NCI-H187 (cell line): ENCODE results near the gene TTYH1.

Experiments used
- DNase-seq, 2 experiments: peaks; one replicate each; lab custom pipeline; 2025; lab: John Stamatoyannopoulos, UW

The TTYH1 gene

GRCh38 chr19:54393381-54393780, 21.9 kb upstream of the TTYH1 start:
- DNase-seq, result no peak

GRCh38 chr19:54395685-54396084, 19.6 kb upstream of the TTYH1 start:
- DNase-seq, result no peak

DNA sequence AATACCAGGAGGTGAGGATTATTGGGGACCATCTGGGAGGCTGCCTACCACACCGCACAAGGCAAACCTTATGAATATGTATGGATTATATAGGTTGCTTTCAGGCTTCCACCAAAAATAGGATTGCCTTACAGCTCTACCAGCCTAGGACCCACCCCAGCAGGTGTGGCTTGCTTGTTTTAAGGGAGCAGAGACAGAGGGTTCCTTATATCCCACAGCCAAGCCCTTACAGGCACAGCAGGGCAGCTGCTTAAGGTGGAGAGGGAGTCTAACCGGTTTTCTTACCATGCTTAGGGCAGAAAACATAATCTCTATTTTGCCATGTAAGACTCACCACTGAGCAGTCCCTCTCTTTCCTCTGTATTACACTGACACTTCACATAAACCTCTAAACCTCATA, 16.1 kb upstream of the TTYH1 start:
- DNase-seq, result no peak

DNA sequence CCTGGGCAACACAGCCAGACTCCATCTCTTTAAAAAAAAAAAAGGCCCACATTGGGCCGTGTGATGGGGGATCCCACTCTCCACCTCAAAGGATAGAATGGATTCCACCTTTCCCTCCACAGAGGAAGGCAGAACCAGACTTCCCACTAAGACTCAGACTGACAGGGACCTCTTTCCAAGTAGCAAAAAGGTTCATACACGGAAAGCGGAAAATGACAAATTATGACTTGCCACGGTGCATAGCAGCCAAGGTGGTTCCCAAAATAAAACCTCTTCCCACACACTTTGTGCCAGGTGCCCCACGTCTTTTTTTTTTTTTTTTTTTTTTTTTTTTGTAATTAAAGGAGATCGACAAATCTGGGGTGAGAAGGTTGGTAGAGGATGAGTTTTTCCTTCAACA, 14.4 kb upstream of the TTYH1 start:
- no peak for DNase-seq

DNA sequence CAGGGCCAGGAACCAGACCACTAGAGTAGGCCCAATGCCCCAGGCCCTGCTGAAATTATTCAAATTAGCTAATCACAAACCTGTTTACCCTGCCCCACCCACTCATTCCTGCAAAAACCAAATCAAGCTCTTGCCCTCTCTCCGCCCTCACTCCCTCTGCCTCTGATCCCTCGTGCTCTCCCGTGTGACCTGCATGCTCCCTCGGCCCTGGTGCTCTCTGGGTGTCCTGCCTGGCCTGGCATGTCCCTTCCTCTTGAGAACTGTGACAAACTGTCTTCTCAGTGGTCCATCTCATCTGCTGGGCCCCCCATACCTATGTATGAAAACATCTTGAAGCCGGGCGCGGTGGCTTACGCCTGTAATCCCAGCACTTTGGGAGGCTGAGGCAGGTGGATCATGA, 12.2 kb upstream of the TTYH1 start:
- DNase-seq, result no peak

- DNase-seq, result no peak
These were observed 9.6 kb upstream of the TTYH1 start for GRCh38 chr19:54405628-54406027.

GRCh38 chr19:54407780-54408179, 7.5 kb upstream of the TTYH1 start:
- DNase-seq, result no peak

DNA sequence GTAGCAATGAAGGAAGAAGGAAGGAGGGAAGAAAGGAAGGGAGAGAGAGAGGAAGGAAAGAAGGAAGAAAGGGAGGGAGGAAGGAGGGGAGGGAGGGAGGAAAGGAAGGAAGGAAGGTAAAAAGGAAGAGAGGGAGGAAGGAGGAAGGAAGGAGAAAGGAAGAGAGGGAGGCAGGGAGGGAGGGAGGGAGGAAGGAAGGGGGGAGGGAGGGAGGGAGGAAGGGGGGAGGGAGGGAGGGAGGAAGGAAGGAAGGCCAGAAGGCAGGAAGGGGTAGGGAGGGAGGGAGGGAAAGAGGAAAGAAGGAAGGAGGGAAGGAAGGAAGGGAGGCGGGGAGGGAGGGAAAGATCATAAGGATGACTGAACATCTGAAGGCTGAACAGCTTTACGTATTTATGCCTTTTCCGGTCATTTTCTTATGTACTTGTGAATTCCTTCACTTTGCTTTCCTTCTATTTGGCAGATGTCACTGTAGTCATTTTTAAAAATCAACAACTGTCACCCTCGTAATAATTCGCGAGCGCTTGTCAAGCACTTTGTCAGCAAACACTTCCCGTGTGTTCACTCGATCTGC, 6.7 kb upstream of the TTYH1 start:
- DNase-seq, result no peak

GRCh38 chr19:54411033-54411432, 4.2 kb upstream of the TTYH1 start:
- no peak for DNase-seq

DNA sequence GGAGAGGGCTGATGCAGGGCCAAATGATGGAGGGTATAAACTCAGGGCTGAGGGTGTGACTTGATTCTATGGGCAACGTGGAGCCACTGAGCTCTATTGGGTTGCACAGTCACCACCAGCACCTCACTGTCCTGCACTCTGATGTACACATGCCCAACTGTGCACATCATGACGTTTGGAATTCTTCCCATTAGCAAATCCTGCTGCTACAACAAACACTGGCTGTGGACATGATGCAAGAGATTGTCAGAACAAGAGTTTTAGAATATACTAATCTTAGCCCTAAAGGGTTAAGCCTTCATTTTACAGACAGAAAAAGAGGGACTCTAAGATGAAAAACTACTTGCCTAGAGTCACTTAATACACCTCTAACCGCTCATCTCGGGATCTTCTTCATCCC, 2.4 kb upstream of the TTYH1 start:
- no peak for DNase-seq

DNA sequence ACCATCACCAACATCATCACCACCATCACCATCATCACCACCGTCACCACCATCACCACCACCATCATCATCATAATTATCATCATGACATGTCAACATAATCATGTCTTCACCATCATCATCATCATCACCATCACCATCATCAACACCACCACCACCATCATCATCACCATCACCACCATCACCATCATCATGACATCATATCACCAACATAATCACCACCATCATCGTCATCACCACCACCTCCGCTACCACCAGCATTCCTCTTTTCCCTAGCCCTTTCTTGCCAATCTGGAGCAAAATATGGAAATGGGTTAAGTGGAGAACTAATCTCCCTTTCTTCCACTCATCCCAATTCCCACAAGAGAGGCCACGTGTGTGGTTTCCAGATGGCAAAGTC, 1.1 kb upstream of the TTYH1 start:
- DNase-seq, result no peak

DNA sequence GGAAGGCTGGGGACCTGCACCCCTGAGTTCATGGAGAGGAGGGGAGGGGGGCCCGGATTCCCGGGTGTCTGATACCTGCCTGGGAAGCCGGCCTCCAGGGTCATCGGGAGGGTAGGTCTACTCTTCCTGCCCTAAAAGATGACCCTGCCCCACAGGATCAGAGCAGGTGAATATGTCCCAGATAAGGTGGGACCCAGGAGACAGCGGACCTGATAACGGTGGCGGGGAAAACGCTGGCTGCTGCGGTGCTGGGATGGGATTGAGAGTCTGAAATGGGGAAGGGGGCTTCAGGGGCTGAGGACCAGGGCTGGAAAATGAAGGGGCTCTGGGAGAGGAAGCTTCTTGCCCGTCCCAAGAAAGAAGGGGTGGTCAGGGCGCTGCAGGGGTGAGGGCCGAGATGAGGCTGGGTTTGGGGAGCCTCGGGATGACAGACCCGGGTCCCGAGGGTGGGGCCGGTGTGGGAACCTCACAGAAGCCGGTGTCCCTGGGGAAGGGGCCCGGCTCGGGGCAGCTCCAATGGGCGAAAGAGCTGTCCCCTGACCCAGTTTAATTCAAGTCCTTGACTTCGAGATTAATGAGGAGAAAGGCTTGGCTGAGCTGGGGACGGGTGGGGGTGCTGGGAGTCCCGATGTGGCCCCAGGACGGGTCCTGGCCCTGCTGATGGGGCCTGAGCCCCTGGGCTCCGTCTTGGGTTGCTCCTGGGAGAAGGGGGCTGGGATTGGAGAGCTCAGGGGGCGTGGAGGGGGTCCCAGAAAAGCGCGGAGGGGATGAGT, 823 bp downstream of the TTYH1 start:
- no peak for DNase-seq

GRCh38 chr19:54416695-54417491, 1.6 kb downstream of the TTYH1 start:
- no peak for DNase-seq

- DNase-seq, result no peak
These were observed 3.0 kb downstream of the TTYH1 start for GRCh38 chr19:54418030-54418929.

DNA sequence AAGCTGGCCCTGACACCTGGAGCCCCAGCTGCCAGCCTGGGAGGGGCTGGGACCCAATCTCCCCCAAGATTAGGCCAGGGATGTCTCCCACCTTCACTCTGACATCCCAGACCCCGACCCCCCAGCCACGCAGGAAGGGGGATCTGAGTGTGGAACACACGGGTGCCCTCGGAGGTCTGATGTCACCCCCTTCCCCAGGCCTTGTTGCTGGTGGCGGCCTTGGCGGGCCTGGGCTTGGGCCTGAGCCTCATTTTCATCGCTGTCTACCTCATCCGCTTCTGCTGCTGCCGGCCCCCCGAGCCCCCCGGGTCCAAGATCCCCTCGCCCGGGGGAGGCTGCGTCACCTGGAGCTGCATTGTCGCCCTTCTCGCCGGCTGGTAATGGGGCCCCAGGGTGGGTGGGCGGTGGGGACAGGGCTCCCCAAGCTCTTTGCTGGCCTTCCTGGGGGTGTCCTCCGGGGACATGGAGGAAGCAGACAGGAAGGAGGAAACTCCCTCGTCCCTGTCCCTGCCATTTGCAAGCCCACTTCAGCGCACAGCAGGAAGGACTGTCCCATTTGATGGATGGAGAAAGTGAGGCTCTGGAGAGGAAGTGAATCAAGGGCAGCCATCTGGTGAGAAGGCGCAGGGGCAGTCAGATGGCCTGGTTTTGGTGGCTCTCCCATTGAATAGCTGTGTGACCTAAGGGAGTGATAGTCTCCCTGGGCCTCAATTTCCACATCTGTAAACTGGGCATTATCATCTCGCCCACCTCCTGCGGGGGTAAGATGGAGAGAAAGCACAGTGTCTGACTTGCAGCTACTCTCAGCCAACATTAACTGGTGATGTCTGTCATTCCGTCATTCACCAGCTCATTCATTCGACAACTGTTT, 3.9 kb downstream of the TTYH1 start:
- no peak for DNase-seq

DNA sequence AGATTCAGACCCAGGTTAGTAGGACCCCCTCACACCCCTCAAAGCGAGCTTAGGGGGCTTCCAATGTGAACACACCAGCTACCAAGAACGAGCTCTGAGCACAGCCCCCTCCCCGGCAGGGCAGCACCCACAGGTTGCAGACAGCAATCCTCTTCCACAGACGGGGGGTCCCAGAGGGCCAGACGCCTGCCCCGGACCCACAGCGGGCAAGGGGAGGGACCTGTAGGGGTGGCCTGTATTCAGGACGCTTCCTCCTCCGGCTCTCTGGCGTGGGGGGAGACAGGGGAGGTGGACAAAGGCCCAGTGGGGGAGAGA, 4.8 kb downstream of the TTYH1 start:
- DNase-seq, result no peak

DNA sequence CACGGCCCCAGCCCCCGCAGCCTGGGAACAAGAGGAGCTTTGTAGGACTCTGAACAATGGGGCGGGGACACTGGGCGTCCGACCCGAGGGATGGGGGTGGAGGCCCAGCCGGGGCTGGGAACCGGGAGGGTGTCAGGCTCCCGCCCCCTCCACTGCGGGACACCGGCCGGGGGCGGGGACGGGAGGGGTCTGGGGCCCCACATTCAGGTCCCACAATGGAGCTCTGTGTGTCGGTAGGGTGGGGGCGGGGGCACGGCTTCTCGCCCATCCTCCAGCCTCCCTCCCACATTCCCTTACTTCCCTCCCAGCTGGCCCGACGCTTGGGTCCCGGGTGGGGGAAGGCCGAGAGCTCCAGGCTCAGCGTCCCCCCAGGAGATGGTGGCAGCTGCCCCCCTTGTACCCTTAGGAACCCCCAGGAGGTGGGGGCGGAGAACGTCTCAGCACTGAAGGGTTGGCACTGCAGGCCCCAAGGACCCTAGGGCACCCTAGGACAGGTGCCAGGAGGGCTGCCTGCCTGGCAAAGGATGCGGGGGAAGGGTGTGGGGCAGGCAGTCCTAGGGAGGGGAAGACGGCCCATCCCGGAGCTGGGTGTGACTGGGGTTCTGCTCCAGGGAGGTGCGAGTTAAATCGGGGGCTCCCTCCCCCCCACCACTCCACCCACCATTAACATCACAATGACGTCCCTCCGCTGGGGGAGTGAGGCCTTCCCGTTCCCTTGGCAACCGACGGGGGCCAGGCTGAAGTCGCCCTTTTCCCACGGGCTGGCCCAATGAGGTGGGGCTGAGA, 5.3 kb downstream of the TTYH1 start:
- DNase-seq, result no peak

GRCh38 chr19:54421169-54421516, 5.9 kb downstream of the TTYH1 start:
- DNase-seq, result no peak

DNA sequence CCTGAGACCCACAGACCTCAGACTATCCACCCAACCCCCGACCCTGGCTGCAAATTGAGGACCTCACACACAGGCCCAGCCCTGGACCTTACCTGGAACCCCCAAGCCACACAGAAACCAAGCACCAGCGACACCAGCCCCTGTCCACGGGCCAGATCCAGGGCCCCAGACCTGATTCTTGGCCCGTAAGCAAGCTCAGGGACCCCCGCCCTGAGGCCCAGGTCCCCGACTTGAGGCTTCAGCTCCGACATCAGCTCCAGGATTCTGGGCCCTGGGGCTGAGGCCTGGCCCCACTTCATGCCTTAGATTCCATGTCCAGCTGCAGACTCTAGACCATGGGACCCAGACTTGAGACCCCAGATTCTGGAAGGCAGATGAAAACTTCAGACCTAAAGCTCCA, 6.3 kb downstream of the TTYH1 start:
- no peak for DNase-seq

- no peak for DNase-seq
These were observed 6.9 kb downstream of the TTYH1 start for GRCh38 chr19:54422136-54422535.

GRCh38 chr19:54424201-54424600, 8.9 kb downstream of the TTYH1 start:
- DNase-seq, result no peak
